Immature natural killer cell (primary cell): ENCODE measurements around the gene TXLNG. TPM values are rescaled to one million over a fixed set of nuclear protein-coding genes. Genes with fewer than 3 reads are reported as not detected.
A peak's percentile ranks its signal among the peaks of the same experiment; 100 is the strongest.
"Not testable (repeated sequence)": the region's sequence is repeated elsewhere in the genome, so short reads cannot be mapped to it uniquely, and the experiment has no call there.

Source experiments
- DNase-seq, 3 donors: peaks; one replicate each; pipeline ENCODE4 v3.0.0; 2022; ENCODE audit warnings: mixed read lengths in 1 of 3
- H3K27ac Mint-ChIP-seq, 6 donors: one replicate each; pipeline ENCODE4 v1.8.0; 2020; ENCODE audit warnings: mixed read lengths in 6 of 6, mild to moderate bottlenecking in 5 of 6, inconsistent platforms in 4 of 6, moderate library complexity in 3 of 6
- H3K27me3 Mint-ChIP-seq, 3 donors: one replicate each; pipeline ENCODE4 v1.8.0; 2020 to 2021; ENCODE audit warnings: low read depth in 3 of 3, mild to moderate bottlenecking in 3 of 3, mixed read lengths in 3 of 3, moderate library complexity in 3 of 3, inconsistent platforms in 1 of 3
- H3K36me3 Mint-ChIP-seq, 3 donors: one replicate each; pipeline ENCODE4 v1.8.0; 2020; ENCODE audit warnings: mixed read lengths in 3 of 3, inconsistent platforms in 2 of 3, mild to moderate bottlenecking in 2 of 3
- H3K4me1 Mint-ChIP-seq, 2 donors: one replicate each; pipeline ENCODE4 v1.8.0; 2020; ENCODE audit warnings: inconsistent platforms in 2 of 2, mild to moderate bottlenecking in 2 of 2, mixed read lengths in 2 of 2, moderate library complexity in 1 of 2
- H3K4me3 Mint-ChIP-seq, 5 donors: one replicate each; pipeline ENCODE4 v1.8.0; 2020; ENCODE audit warnings: mild to moderate bottlenecking in 5 of 5, mixed read lengths in 5 of 5, inconsistent platforms in 3 of 5, moderate library complexity in 3 of 5
- H3K9me3 Mint-ChIP-seq, 6 donors: one replicate each; pipeline ENCODE4 v1.8.0; 2020; ENCODE audit warnings: mild to moderate bottlenecking in 6 of 6, mixed read lengths in 6 of 6, inconsistent platforms in 4 of 6, moderate library complexity in 3 of 6
- polyA plus RNA-seq, 3 donors: library from polyadenylated mRNA; unstranded; fragments of 300-500 nt; fragmentation: Illumina TruSeq; gene quantifications; one replicate each; pipeline ENCODE4 v1.2.3, GENCODE V29; 2021

Gene TXLNG
- polyA plus RNA-seq, result 1 to 10 TPM; 5.2 to 9.8 (median 5.4) TPM

GRCh38 chrX:16786139-16786790 is at the start of gene TXLNG:
Gene TXLNG (plus strand): TSS chrX:16786466. CDS start chrX:16786488, 22 bp downstream.
- DNase-seq, result peak; percentile 98 to 99 (median 98)
- peak within 1 kb of the TSS; percentile 78 to 95 (median 90) for H3K27ac Mint-ChIP-seq
- peaks cover 22 to 24% of the 10 kb centered on the region in 2 donors for H3K4me1 Mint-ChIP-seq
- H3K4me3 Mint-ChIP-seq, result peak within 1 kb of the TSS; percentile 93 to 100 (median 97)
- H3K36me3 Mint-ChIP-seq, result peaks cover 0 to 6% (median 0%) of the 10 kb centered on the region in 3 donors
- H3K27me3 Mint-ChIP-seq, result peaks cover 0 to 6% (median 2%) of the 10 kb centered on the region in 3 donors
- H3K9me3 Mint-ChIP-seq, result no peaks in the 10 kb centered on the region

- H3K9me3 Mint-ChIP-seq, result peaks cover 0 to 2% (median 0%) of the 10 kb centered on the region in 6 donors
- no peak overlapping the region for H3K4me3 Mint-ChIP-seq
- no peak for DNase-seq
- H3K27me3 Mint-ChIP-seq, result peaks cover 0 to 4% (median 2%) of the 10 kb centered on the region in 3 donors
- H3K4me1 Mint-ChIP-seq, result peaks cover 0 to 3% of the 10 kb centered on the region in 2 donors
- H3K27ac Mint-ChIP-seq, result no peak overlapping the region
- peaks cover 3 to 42% (median 30%) of the 10 kb centered on the region in 3 donors for H3K36me3 Mint-ChIP-seq
These were observed 49.2 kb upstream of the TXLNG start for GRCh38 chrX:16737024-16737423.

GRCh38 chrX:16739574-16739973 is 46.7 kb upstream of the TXLNG start:
- DNase-seq, result no peak
- no peaks in the 10 kb centered on the region for H3K9me3 Mint-ChIP-seq
- peaks cover 7 to 59% (median 40%) of the 10 kb centered on the region in 3 donors for H3K36me3 Mint-ChIP-seq
- H3K27ac Mint-ChIP-seq, result peak overlapping the region in 1 of 6 donors; percentile 67
- H3K27me3 Mint-ChIP-seq, result peaks cover under 1 to 7% (median 3%) of the 10 kb centered on the region in 3 donors
- H3K4me1 Mint-ChIP-seq, result no peaks in the 10 kb centered on the region
- no peak overlapping the region for H3K4me3 Mint-ChIP-seq

GRCh38 chrX:16743604-16744325 is 42.5 kb upstream of the TXLNG start:
- no peak for DNase-seq
- no peaks in the 10 kb centered on the region for H3K9me3 Mint-ChIP-seq
- H3K4me3 Mint-ChIP-seq, result no peak overlapping the region
- peaks cover 2 to 6% (median 3%) of the 10 kb centered on the region in 3 donors for H3K27me3 Mint-ChIP-seq
- no peaks in the 10 kb centered on the region for H3K4me1 Mint-ChIP-seq
- H3K27ac Mint-ChIP-seq, result peak overlapping the region in 1 of 6 donors; percentile 59
- H3K36me3 Mint-ChIP-seq, result peaks cover 8 to 53% (median 26%) of the 10 kb centered on the region in 3 donors

GRCh38 chrX:16745102-16745501 is 41.2 kb upstream of the TXLNG start:
- no peaks in the 10 kb centered on the region for H3K4me1 Mint-ChIP-seq
- H3K4me3 Mint-ChIP-seq, result no peak overlapping the region
- H3K27ac Mint-ChIP-seq, result peak overlapping the region in 1 of 6 donors; percentile 30
- H3K27me3 Mint-ChIP-seq, result peaks cover 2 to 6% (median 3%) of the 10 kb centered on the region in 3 donors
- H3K9me3 Mint-ChIP-seq, result no peaks in the 10 kb centered on the region
- no peak for DNase-seq
- peaks cover 8 to 47% (median 26%) of the 10 kb centered on the region in 3 donors for H3K36me3 Mint-ChIP-seq

- Mint-ChIP-seq H3K4me3 (no peak overlapping the region), H3K9me3 (no peaks in the 10 kb centered on the region), H3K27ac (peak overlapping the region in 1 of 6 donors; percentile 7), H3K36me3 (peaks cover 8 to 49% (median 26%) of the 10 kb centered on the region in 3 donors), H3K27me3 (peaks cover 2 to 6% (median 3%) of the 10 kb centered on the region in 3 donors), H3K4me1 (no peaks in the 10 kb centered on the region)
- DNase-seq, result no peak
These were observed 40.6 kb upstream of the TXLNG start for GRCh38 chrX:16745659-16746058.

GRCh38 chrX:16748425-16748824 is 37.8 kb upstream of the TXLNG start:
- H3K4me3 Mint-ChIP-seq, result no peak overlapping the region
- no peaks in the 10 kb centered on the region for H3K9me3 Mint-ChIP-seq
- H3K4me1 Mint-ChIP-seq, result no peaks in the 10 kb centered on the region
- no peak for DNase-seq
- peaks cover 8 to 42% (median 26%) of the 10 kb centered on the region in 3 donors for H3K36me3 Mint-ChIP-seq
- H3K27me3 Mint-ChIP-seq, result peaks cover 3 to 6% (median 5%) of the 10 kb centered on the region in 3 donors
- no peak overlapping the region for H3K27ac Mint-ChIP-seq

- no peaks in the 10 kb centered on the region for H3K4me1 Mint-ChIP-seq
- H3K27me3 Mint-ChIP-seq, result peaks cover 2 to 5% (median 3%) of the 10 kb centered on the region in 3 donors
- peaks cover 6 to 42% (median 28%) of the 10 kb centered on the region in 3 donors for H3K36me3 Mint-ChIP-seq
- no peak for DNase-seq
- H3K9me3 Mint-ChIP-seq, result no peaks in the 10 kb centered on the region
- no peak overlapping the region for H3K4me3 Mint-ChIP-seq
- peak overlapping the region in 1 of 6 donors; percentile 30 for H3K27ac Mint-ChIP-seq
These were observed 36.1 kb upstream of the TXLNG start for GRCh38 chrX:16750136-16750535.

- H3K9me3 Mint-ChIP-seq, result no peaks in the 10 kb centered on the region
- H3K4me1 Mint-ChIP-seq, result no peaks in the 10 kb centered on the region
- H3K27ac Mint-ChIP-seq, result peak overlapping the region in 1 of 6 donors; percentile 71
- peaks cover 9 to 48% (median 35%) of the 10 kb centered on the region in 3 donors for H3K36me3 Mint-ChIP-seq
- DNase-seq, result no peak
- peaks cover 0 to 4% (median 3%) of the 10 kb centered on the region in 3 donors for H3K27me3 Mint-ChIP-seq
- H3K4me3 Mint-ChIP-seq, result no peak overlapping the region
These were observed 32.2 kb upstream of the TXLNG start for GRCh38 chrX:16754019-16754418.

GRCh38 chrX:16756724-16757123 is 29.5 kb upstream of the TXLNG start:
- no peaks in the 10 kb centered on the region for H3K4me1 Mint-ChIP-seq
- peaks cover 0 to 7% (median 3%) of the 10 kb centered on the region in 3 donors for H3K27me3 Mint-ChIP-seq
- H3K36me3 Mint-ChIP-seq, result peaks cover 9 to 56% (median 41%) of the 10 kb centered on the region in 3 donors
- H3K27ac Mint-ChIP-seq, result no peak overlapping the region
- no peaks in the 10 kb centered on the region for H3K9me3 Mint-ChIP-seq
- no peak overlapping the region for H3K4me3 Mint-ChIP-seq
- DNase-seq, result no peak

GRCh38 chrX:16761500-16761899 is 24.8 kb upstream of the TXLNG start:
- H3K27me3 Mint-ChIP-seq, H3K9me3 Mint-ChIP-seq, H3K27ac Mint-ChIP-seq, H3K4me3 Mint-ChIP-seq, H3K4me1 Mint-ChIP-seq, DNase-seq: not testable (repeated sequence)
- peaks cover 7 to 25% (median 19%) of the 10 kb centered on the region in 3 donors for H3K36me3 Mint-ChIP-seq

- Mint-ChIP-seq H3K4me1 (no peaks in the 10 kb centered on the region), H3K9me3 (no peaks in the 10 kb centered on the region), H3K27ac (peak overlapping the region in 1 of 6 donors; percentile 41), H3K4me3 (no peak overlapping the region), H3K36me3 (peaks cover 0 to 17% (median 12%) of the 10 kb centered on the region in 3 donors), H3K27me3 (peaks cover 0 to 7% (median 0%) of the 10 kb centered on the region in 3 donors)
- DNase-seq, result no peak
These were observed 23.7 kb upstream of the TXLNG start for GRCh38 chrX:16762579-16762978.

GRCh38 chrX:16765594-16765993 is 20.7 kb upstream of the TXLNG start:
- peaks cover 0 to 9% (median 2%) of the 10 kb centered on the region in 3 donors for H3K27me3 Mint-ChIP-seq

GRCh38 chrX:16770970-16771482 is 15.2 kb upstream of the TXLNG start:
- H3K36me3 Mint-ChIP-seq, result no peaks in the 10 kb centered on the region
- H3K27ac Mint-ChIP-seq, result no peak overlapping the region
- peaks cover 0 to 2% (median 2%) of the 10 kb centered on the region in 3 donors for H3K27me3 Mint-ChIP-seq
- no peaks in the 10 kb centered on the region for H3K4me1 Mint-ChIP-seq
- no peak overlapping the region for H3K4me3 Mint-ChIP-seq
- H3K9me3 Mint-ChIP-seq, result no peaks in the 10 kb centered on the region
- no peak for DNase-seq

More at GRCh38 chrX:16765594-16765993, 20.7 kb upstream of the TXLNG start:
- Mint-ChIP-seq H3K4me3 (no peak overlapping the region), H3K36me3 (peaks cover 0 to 5% (median 3%) of the 10 kb centered on the region in 3 donors), H3K27ac (no peak overlapping the region), H3K9me3 (no peaks in the 10 kb centered on the region), H3K4me1 (no peaks in the 10 kb centered on the region)
- DNase-seq, result no peak
